Loucy (cell line): Measurements from ENCODE around the gene ATXN7L1.

Experiments
- H2AFZ ChIP-seq: fragments of 200-600 bp; sonication (generic); 2 replicates; pipeline ENCODE4 v1.6.0; 2016; ENCODE audit warnings: antibody characterized with exemption, mild to moderate bottlenecking, low read length, moderate library complexity
- H3F3A ChIP-seq: fragments of 200-600 bp; 2 replicates; pipeline ENCODE4 v1.6.0; 2016; ENCODE audit warnings: antibody characterized with exemption, low read depth, mild to moderate bottlenecking
- H3K27me3 ChIP-seq: fragments of 200-600 bp; sonication (generic); 2 replicates; pipeline ENCODE4 v1.6.1; 2014; ENCODE audit warnings: low read length, mild to moderate bottlenecking; ENCODE audit not compliant: insufficient read depth, poor library complexity, severe bottlenecking
- H3K36me3 ChIP-seq: fragments of 200-600 bp; sonication (generic); 2 replicates; pipeline ENCODE4 v1.6.1; 2016; ENCODE audit warnings: low read length; ENCODE audit not compliant: insufficient read depth
- H3K4me1 ChIP-seq: fragments of 200-600 bp; sonication (generic); 2 replicates; pipeline ENCODE4 v1.5.1; 2014; ENCODE audit warnings: low read length, mild to moderate bottlenecking; ENCODE audit not compliant: insufficient read depth, poor library complexity, severe bottlenecking
- H3K4me2 ChIP-seq: fragments of 200-600 bp; sonication (generic); 2 replicates; pipeline ENCODE4 v1.6.0; 2014; ENCODE audit warnings: antibody characterized with exemption, low read length, low read depth, mild to moderate bottlenecking; ENCODE audit not compliant: poor library complexity, severe bottlenecking
- H3K4me3 ChIP-seq: fragments of 200-600 bp; sonication (generic); 2 replicates; pipeline ENCODE4 v1.5.1; 2014; ENCODE audit warnings: low read length, mild to moderate bottlenecking, mixed read lengths; ENCODE audit not compliant: poor library complexity, severe bottlenecking
- H3K79me2 ChIP-seq: fragments of 200-600 bp; sonication (generic); 2 replicates; pipeline ENCODE4 v1.6.1; 2014; ENCODE audit warnings: low read length; ENCODE audit not compliant: insufficient read depth
- H3K9ac ChIP-seq: fragments of 200-600 bp; sonication (generic); 2 replicates; pipeline ENCODE4 v1.6.0; 2014; ENCODE audit warnings: mild to moderate bottlenecking, low read depth, low read length, moderate library complexity; ENCODE audit not compliant: poor library complexity, severe bottlenecking
- H3K9me2 ChIP-seq: fragments of 200-600 bp; sonication (generic); replicated peaks from 2 replicates; pipeline ENCODE4 v1.6.1; 2016; ENCODE audit warnings: low read depth, low read length, mixed read lengths
- H3K9me3 ChIP-seq: fragments of 200-600 bp; sonication (generic); 2 replicates; pipeline ENCODE4 v1.6.1; 2014; ENCODE audit warnings: mild to moderate bottlenecking, antibody characterized with exemption, low read length, low read depth; ENCODE audit not compliant: insufficient read depth
- H4K20me1 ChIP-seq: fragments of 200-600 bp; sonication (generic); 2 replicates; pipeline ENCODE4 v1.6.0; 2014; ENCODE audit warnings: antibody characterized with exemption, low read length, mild to moderate bottlenecking; ENCODE audit not compliant: insufficient read depth, poor library complexity, severe bottlenecking
- CTCF ChIP-seq: fragments of 200-600 bp; sonication (generic); conservative IDR thresholded peaks from 2 replicates; pipeline ENCODE4 v1.5.1; 2014; ENCODE audit warnings: mild to moderate bottlenecking, antibody characterized with exemption, low read length
- EZH2phosphoT487 ChIP-seq: fragments of 200-600 bp; IDR thresholded peaks from 2 replicates; pipeline ENCODE4 v1.6.1; 2018; ENCODE audit warnings: antibody characterized with exemption, mild to moderate bottlenecking, moderate library complexity, borderline replicate concordance

The ATXN7L1 gene

GRCh38 chr7:105821527-105821926, 54.9 kb downstream of the ATXN7L1 start:
- no peaks in the 10 kb centered on the region for H3K79me2 ChIP-seq
- no peaks in the 10 kb centered on the region for H4K20me1 ChIP-seq
- TF ChIP-seq EZH2phosphoT487 (no peak), CTCF (no peak)
- no peaks in the 10 kb centered on the region for H3K9me2 ChIP-seq
- no peaks in the 10 kb centered on the region for H3F3A ChIP-seq
- H3K4me1 ChIP-seq: no peaks in the 10 kb centered on the region
- H3K27me3 ChIP-seq: no peaks in the 10 kb centered on the region
- no peak overlapping the region for H2AFZ ChIP-seq
- H3K36me3 ChIP-seq: no peaks in the 10 kb centered on the region
- H3K4me2 ChIP-seq: no peak overlapping the region
- H3K9ac ChIP-seq: no peak overlapping the region
- no peaks in the 10 kb centered on the region for H3K9me3 ChIP-seq
- H3K4me3 ChIP-seq: no peak overlapping the region

DNA sequence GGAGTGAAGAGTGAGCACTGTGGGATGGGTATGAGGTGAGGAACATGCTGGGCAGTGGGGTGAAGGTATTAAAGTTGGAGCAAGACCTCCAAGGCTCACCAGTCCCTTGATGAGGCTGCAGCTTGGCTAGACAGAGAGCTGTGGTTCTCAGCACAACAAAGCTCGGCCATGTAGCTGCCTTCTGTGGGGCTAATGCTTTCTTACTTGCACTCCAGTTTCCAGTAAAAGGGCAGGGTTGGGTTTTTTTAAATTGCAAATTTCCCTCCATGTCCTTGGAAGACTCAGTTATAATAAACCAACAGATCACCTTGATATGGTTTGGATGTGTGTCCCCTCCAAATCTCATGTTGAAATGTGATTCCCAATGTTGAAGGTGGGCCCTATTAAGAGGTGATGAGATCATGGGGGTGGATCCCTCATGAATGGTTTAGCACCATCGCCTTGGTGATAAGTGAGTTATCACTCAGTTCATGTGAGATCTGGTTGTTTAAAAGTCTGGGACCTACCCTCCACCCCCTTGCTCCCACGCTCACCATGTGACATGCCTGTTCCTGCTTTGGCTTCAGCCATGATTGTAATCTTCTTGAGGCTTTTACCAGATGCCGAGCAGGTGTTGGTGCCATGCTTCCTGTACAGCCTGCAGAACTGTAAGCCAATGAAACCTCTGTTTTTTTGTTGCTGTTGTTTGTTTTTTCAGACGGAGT, 55.9 kb downstream of the ATXN7L1 start:
- Histone ChIP-seq H3K9me3 (no peaks in the 10 kb centered on the region), H3K27me3 (no peaks in the 10 kb centered on the region), H4K20me1 (no peaks in the 10 kb centered on the region), H3K79me2 (no peaks in the 10 kb centered on the region), H2AFZ (no peak overlapping the region), H3K36me3 (no peaks in the 10 kb centered on the region), H3K4me2 (no peak overlapping the region), H3F3A (no peaks in the 10 kb centered on the region), H3K9me2 (no peaks in the 10 kb centered on the region), H3K4me1 (no peaks in the 10 kb centered on the region), H3K9ac (no peak overlapping the region), H3K4me3 (no peak overlapping the region)
- TF ChIP-seq EZH2phosphoT487 (no peak), CTCF (no peak)

DNA sequence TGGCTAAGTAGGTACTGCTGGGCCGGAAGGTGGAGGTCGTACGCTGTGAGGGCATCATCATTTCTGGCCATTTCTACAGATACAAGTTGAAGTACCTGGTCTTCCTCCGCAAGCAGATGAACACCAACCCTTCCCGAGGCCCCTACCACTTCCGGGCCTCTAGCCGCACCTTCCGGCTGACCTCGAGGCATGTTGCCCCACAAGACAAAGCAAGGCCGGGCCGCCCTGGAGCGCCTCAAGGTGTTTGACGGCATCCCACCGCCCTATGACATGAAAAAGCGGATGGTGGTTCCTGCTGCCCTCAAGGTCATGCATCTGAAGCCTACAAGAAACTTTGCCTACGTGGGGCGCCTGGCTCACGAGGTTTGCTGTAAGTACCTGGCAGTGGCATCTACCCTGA, 56.8 kb downstream of the ATXN7L1 start:
- TF ChIP-seq CTCF (no peak), EZH2phosphoT487 (no peak)
- Histone ChIP-seq H3K9ac (no peak overlapping the region), H3K4me3 (no peak overlapping the region)

More for the DNA sequence above, 56.8 kb downstream of the ATXN7L1 start:
- Histone ChIP-seq H3K9me3 (no peaks in the 10 kb centered on the region), H3K27me3 (no peaks in the 10 kb centered on the region), H4K20me1 (no peaks in the 10 kb centered on the region), H2AFZ (no peak overlapping the region), H3K36me3 (no peaks in the 10 kb centered on the region), H3K9me2 (no peaks in the 10 kb centered on the region), H3K79me2 (no peaks in the 10 kb centered on the region), H3F3A (no peaks in the 10 kb centered on the region), H3K4me1 (no peaks in the 10 kb centered on the region), H3K4me2 (no peak overlapping the region)
